ENCODE results near the gene GRHL1. TPM values are rescaled to one million over a fixed set of nuclear protein-coding genes. Genes with fewer than 3 reads are reported as not detected.

The GRHL1 gene
- total and polyA plus RNA-seq, 9 of the 15 experiments (the other 6 are each of a cell fraction or from before 2014, with no cell fraction given), result 1.7 to 6.1 (median 4.7) TPM

- TF ChIP-seq AFF4 (CRISPR knock-in tag; IDR thresholded peaks at IDR 0.05) (no peak), ZNF133 (CRISPR knock-in tag; IDR thresholded peaks at IDR 0.05) (no peak), ZNF282 (CRISPR knock-in tag; IDR thresholded peaks at IDR 0.05) (no peak), ERF (CRISPR knock-in tag; IDR thresholded peaks at IDR 0.05) (no peak), MITF (IDR thresholded peaks at IDR 0.05) (peak; percentile 78), SP2 (IDR thresholded peaks at IDR 0.05; ENCODE audit: extremely low read depth, low read depth, low read length, poor library complexity, severe bottlenecking) (no peak), HEY1 (CRISPR knock-in tag; IDR thresholded peaks at IDR 0.05; ENCODE audit: borderline replicate concordance) (no peak), PBX2 (CRISPR knock-in tag; IDR thresholded peaks at IDR 0.05; ENCODE audit: low read depth) (no peak), PBX2 (tag; conservative IDR thresholded peaks at IDR 0.05; ENCODE audit: low read depth) (peak; percentile 39), DLX4 (CRISPR knock-in tag; IDR thresholded peaks at IDR 0.05) (no peak), ZNF174 (CRISPR knock-in tag; IDR thresholded peaks at IDR 0.05) (no peak), NCOR1 (IDR thresholded peaks at IDR 0.05) (no peak), PREB (CRISPR knock-in tag; IDR thresholded peaks at IDR 0.05) (no peak), BMI1 (IDR thresholded peaks at IDR 0.05; ENCODE audit: low read length) (no peak), ZNF217 (CRISPR knock-in tag; IDR thresholded peaks at IDR 0.05) (no peak), KAT8 (IDR thresholded peaks at IDR 0.05; ENCODE audit: low read depth) (no peak), MNT (conservative IDR thresholded peaks at IDR 0.05) (peak; percentile 59 to 71)
These were observed 15.7 kb downstream of the GRHL1 start (continued) for GRCh38 chr2:9967053-9967775.

Measured in K562 (cell line).